Keratinocyte (primary cell): Measurements from ENCODE around the gene TCP11L1. TPM values are rescaled to one million over a fixed set of nuclear protein-coding genes. Genes with fewer than 3 reads are reported as not detected.

Experiments used
- DNase-seq: peaks from one replicate; pipeline ENCODE4 v3.0.0-alpha.2; 2011; ENCODE audit warnings: low read depth, missing footprints, low spot score
- FAIRE-seq: peaks from 2 replicates; lab custom pipeline; 2011; peaks lifted over from hg19 to GRCh38; lab: Jason Lieb, UNC
- H2AFZ ChIP-seq: 2 replicates; pipeline ENCODE4 v1.6.0; 2012; ENCODE audit warnings: low read length, control low read depth, inconsistent platforms; ENCODE audit not compliant: control insufficient read depth
- H3K27ac ChIP-seq: 2 replicates; pipeline ENCODE4 v1.5.1; 2011; ENCODE audit warnings: low read length; ENCODE audit not compliant: control insufficient read depth, insufficient read depth
- H3K27me3 ChIP-seq: 3 replicates; pipeline ENCODE4 v1.6.0; 2011; ENCODE audit warnings: low read length; ENCODE audit not compliant: control insufficient read depth, insufficient read depth; ENCODE audit errors: extremely low read depth
- H3K36me3 ChIP-seq, 2 experiments: 2 replicates in 1 of 2; 3 replicates in 1 of 2; pipeline ENCODE4 v1.5.1; 2011; ENCODE audit warnings: low read length in 2 of 2, mild to moderate bottlenecking in 1 of 2; ENCODE audit not compliant: control insufficient read depth in 2 of 2, insufficient read depth in 2 of 2; ENCODE audit errors: extremely low read depth in 1 of 2
- H3K4me1 ChIP-seq: 3 replicates; pipeline ENCODE4 v1.5.1; 2011; ENCODE audit warnings: low read length; ENCODE audit not compliant: control insufficient read depth, insufficient read depth; ENCODE audit errors: extremely low read depth
- H3K4me2 ChIP-seq: 3 replicates; pipeline ENCODE4 v1.6.0; 2011; ENCODE audit warnings: low read depth, low read length; ENCODE audit not compliant: control insufficient read depth, insufficient read depth; ENCODE audit errors: extremely low read depth
- H3K4me3 ChIP-seq, 3 experiments: fragments of 200-600 bp in 1 of 3; sonication (generic) in 1 of 3; 2 replicates in 2 of 3; 3 replicates in 1 of 3; pipeline ENCODE4 v1.5.1; 2011 to 2016; ENCODE audit warnings: low read length in 3 of 3, mild to moderate bottlenecking in 3 of 3, control low read depth in 2 of 3, inconsistent platforms in 1 of 3, low read depth in 1 of 3, mixed read lengths in 1 of 3, mixed run types in 1 of 3, moderate library complexity in 1 of 3; ENCODE audit not compliant: control insufficient read depth in 2 of 3, insufficient read depth in 2 of 3; ENCODE audit errors: extremely low read depth in 1 of 3
- H3K79me2 ChIP-seq: 2 replicates; pipeline ENCODE4 v1.6.0; 2012; ENCODE audit warnings: low read length; ENCODE audit not compliant: control insufficient read depth, insufficient read depth
- H3K9ac ChIP-seq: 3 replicates; pipeline ENCODE4 v1.6.0; 2011; ENCODE audit warnings: low read length; ENCODE audit not compliant: control insufficient read depth, insufficient read depth; ENCODE audit errors: extremely low read depth
- H3K9me1 ChIP-seq: 3 replicates; pipeline ENCODE4 v1.6.0; 2011; ENCODE audit warnings: low read length; ENCODE audit not compliant: control insufficient read depth, insufficient read depth; ENCODE audit errors: extremely low read depth
- H3K9me3 ChIP-seq: 2 replicates; pipeline ENCODE4 v1.5.1; 2012; ENCODE audit warnings: low read depth, low read length; ENCODE audit not compliant: control insufficient read depth
- H4K20me1 ChIP-seq: 3 replicates; pipeline ENCODE4 v1.6.0; 2011; ENCODE audit warnings: low read length; ENCODE audit not compliant: control insufficient read depth, insufficient read depth; ENCODE audit errors: extremely low read depth
- EZH2 ChIP-seq: IDR thresholded peaks from one replicate; pipeline ENCODE4 v1.6.1; 2012; ENCODE audit warnings: inconsistent platforms, mild to moderate bottlenecking, low read length, moderate library complexity
- dilution Hi-C: fragments of 300-500 bp; cut with MboI; formaldehyde crosslinking; loops from one replicate; pipeline ENCODE4 v1.7.0; 2020; ENCODE audit warnings: low sequenced_read_pairs; ENCODE audit not compliant: extremely low pct_ligation_motif_present
- polyA plus RNA-seq, 5 experiments: library from polyadenylated mRNA; depleted of rRNA in 3 of 5; stranded (reverse) in 3 of 5; stranded (forward) in 1 of 5; unstranded in 1 of 5; fragments of >200 nt; gene quantifications; 1 replicate in 1 of 5; 2 replicates in 3 of 5; 3 replicates in 1 of 5; pipeline versions ENCODE4 v1.2.1 to v1.2.3, GENCODE V29; 2011 to 2012; ENCODE audit warnings: missing spikeins in 2 of 5, low read depth in 1 of 5, low replicate concordance in 1 of 5
- TF ChIP-seq, protein P1 (sequence below), 3 experiments: IDR thresholded peaks in 1 of 3; conservative IDR thresholded peaks in 1 of 3; optimal IDR thresholded peaks in 1 of 3; 2 replicates in 2 of 3; 3 replicates in 1 of 3; pipeline versions ENCODE3 to v1.5.1; 2011; ENCODE audit warnings: low read length in 3 of 3, mild to moderate bottlenecking in 3 of 3, moderate library complexity in 2 of 3, control low read depth in 1 of 3, inconsistent platforms in 1 of 3; ENCODE audit not compliant: insufficient read depth in 2 of 3; ENCODE audit errors: extremely low read depth in 1 of 3

TCP11L1 gene
- polyA plus RNA-seq, 1 donor (not counting 4 experiments of a cell fraction or from before 2014, with no cell fraction given): 22.8 TPM

DNA sequence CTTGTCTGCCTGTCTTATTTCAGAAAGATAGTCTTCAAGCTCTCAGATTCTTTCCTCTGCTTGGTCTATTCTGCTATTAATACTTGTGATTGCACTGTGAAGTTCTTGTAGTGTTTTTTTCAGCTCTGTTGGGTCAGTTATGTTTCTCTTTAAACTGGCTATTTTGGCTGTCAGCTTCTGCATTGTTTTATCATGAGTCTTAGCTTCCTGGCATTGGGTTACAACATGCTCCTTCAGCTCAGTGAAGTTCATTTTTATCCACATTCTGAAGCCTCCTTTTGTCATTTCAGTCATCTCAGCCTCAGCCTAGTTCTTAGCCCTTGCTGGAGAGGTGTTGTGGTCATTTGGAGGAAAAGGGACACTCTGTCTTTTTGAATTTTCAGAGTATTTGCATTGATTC is 39.2 kb upstream of the TCP11L1 start:
- dilution Hi-C loops: no loop called here
- H3K9me1 ChIP-seq: no peaks in the 10 kb centered on the region
- peaks cover 15% of the 10 kb centered on the region for H3K4me1 ChIP-seq
- peak overlapping the region; percentile 71 for H3K4me2 ChIP-seq
- no peak overlapping the region for H3K27ac ChIP-seq
- H3K79me2 ChIP-seq: no peaks in the 10 kb centered on the region
- peak overlapping the region in 1 of 3 experiments; percentile 14 for H3K4me3 ChIP-seq
- no peak overlapping the region for H3K9ac ChIP-seq
- no peak for TF ChIP-seq EZH2
- TF ChIP-seq, protein P1, sequence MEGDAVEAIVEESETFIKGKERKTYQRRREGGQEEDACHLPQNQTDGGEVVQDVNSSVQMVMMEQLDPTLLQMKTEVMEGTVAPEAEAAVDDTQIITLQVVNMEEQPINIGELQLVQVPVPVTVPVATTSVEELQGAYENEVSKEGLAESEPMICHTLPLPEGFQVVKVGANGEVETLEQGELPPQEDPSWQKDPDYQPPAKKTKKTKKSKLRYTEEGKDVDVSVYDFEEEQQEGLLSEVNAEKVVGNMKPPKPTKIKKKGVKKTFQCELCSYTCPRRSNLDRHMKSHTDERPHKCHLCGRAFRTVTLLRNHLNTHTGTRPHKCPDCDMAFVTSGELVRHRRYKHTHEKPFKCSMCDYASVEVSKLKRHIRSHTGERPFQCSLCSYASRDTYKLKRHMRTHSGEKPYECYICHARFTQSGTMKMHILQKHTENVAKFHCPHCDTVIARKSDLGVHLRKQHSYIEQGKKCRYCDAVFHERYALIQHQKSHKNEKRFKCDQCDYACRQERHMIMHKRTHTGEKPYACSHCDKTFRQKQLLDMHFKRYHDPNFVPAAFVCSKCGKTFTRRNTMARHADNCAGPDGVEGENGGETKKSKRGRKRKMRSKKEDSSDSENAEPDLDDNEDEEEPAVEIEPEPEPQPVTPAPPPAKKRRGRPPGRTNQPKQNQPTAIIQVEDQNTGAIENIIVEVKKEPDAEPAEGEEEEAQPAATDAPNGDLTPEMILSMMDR (optimal IDR thresholded peaks at IDR 0.05 in 1 of 3, IDR thresholded peaks at IDR 0.05 in 1 of 3, conservative IDR thresholded peaks at IDR 0.05 in 1 of 3; ENCODE audit: extremely low read depth in 1 of 3, insufficient read depth in 2 of 3, low read length in 3 of 3): no peak
- H2AFZ ChIP-seq: peak overlapping the region; percentile 68
- H4K20me1 ChIP-seq: no peaks in the 10 kb centered on the region
- H3K27me3 ChIP-seq: no peaks in the 10 kb centered on the region
- DNase-seq: no peak
- no peaks in the 10 kb centered on the region for H3K9me3 ChIP-seq
- peak; percentile 56 for FAIRE-seq
- no peaks in the 10 kb centered on the region for H3K36me3 ChIP-seq

DNA sequence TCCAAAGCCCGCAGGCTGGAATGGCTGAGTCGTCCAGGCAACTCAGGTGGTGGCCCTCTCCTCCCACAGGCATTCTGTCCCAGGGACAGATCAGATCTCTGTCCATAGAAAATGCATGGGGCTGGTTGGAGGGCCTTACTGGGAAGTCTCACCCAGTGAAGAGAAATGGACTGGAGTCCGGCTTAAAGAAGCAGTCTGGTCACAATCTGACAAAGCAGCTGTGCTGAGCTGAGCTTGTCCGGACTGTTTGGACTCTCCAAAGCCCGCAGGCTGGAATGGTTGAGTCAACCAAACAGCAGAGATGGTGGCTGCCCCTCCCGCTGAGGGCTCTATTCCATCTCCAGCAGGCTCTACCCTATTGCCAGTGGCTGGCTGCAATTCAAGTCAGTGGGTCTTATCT is 38.1 kb upstream of the TCP11L1 start:
- Histone ChIP-seq H3K9me1 (no peaks in the 10 kb centered on the region), H3K9me3 (no peaks in the 10 kb centered on the region), H2AFZ (no peak overlapping the region), H3K79me2 (no peaks in the 10 kb centered on the region), H4K20me1 (no peaks in the 10 kb centered on the region), H3K27ac (no peak overlapping the region), H3K4me2 (no peak overlapping the region), H3K4me1 (peaks cover 17% of the 10 kb centered on the region), H3K9ac (no peak overlapping the region), H3K27me3 (no peaks in the 10 kb centered on the region), H3K36me3 (no peaks in the 10 kb centered on the region), H3K4me3 (no peak overlapping the region)
- no peak for TF ChIP-seq EZH2
- TF ChIP-seq, protein P1 (optimal IDR thresholded peaks at IDR 0.05 in 1 of 3, IDR thresholded peaks at IDR 0.05 in 1 of 3, conservative IDR thresholded peaks at IDR 0.05 in 1 of 3; ENCODE audit: extremely low read depth in 1 of 3, insufficient read depth in 2 of 3, low read length in 3 of 3): no peak
- dilution Hi-C loops: no loop called here
- FAIRE-seq (no peak), DNase-seq (no peak)
